Brain microvascular endothelial cell (primary cell): ENCODE measurements around the gene COLEC11.

ENCODE experiments used
- DNase-seq: peaks from one replicate; pipeline ENCODE4 v3.0.0-alpha.2; 2020
- H3K27ac ChIP-seq: fragments of 250-450 bp; sonication (Bioruptor Pico); 2 replicates; pipeline ENCODE4 v1.5.1; 2020; ENCODE audit warnings: mild to moderate bottlenecking, moderate library complexity
- H3K27me3 ChIP-seq: fragments of 250-450 bp; sonication (Bioruptor Pico); replicated peaks from 2 replicates; pipeline ENCODE4 v1.5.1; 2020; ENCODE audit warnings: mild to moderate bottlenecking
- H3K36me3 ChIP-seq: fragments of 250-450 bp; sonication (Bioruptor Pico); replicated peaks from 2 replicates; pipeline ENCODE4 v1.5.1; 2020; ENCODE audit warnings: mild to moderate bottlenecking
- H3K4me3 ChIP-seq: 2 replicates; pipeline ENCODE4 v1.5.1; 2011; ENCODE audit warnings: low read depth, mild to moderate bottlenecking, control low read depth, low read length, moderate library complexity
- CTCF ChIP-seq: IDR thresholded peaks from 2 replicates; pipeline ENCODE4 v1.5.1; 2011; ENCODE audit warnings: low read depth, mild to moderate bottlenecking, moderate library complexity, low read length, control low read depth, inconsistent platforms; ENCODE audit errors: missing control alignments
- in situ Hi-C: cut with HindIII; loops from 2 replicates; pipeline ENCODE4 v1.10.0; 2017; ENCODE audit warnings: low sequenced_read_pairs, low pct_ligation_motif_present

COLEC11 gene

GRCh38 chr2:3644246-3644525 lies 49.3 kb downstream of the COLEC11 start:
- H3K27me3 ChIP-seq = no peaks in the 10 kb centered on the region
- in situ Hi-C loops = no loop called here

GRCh38 chr2:3644891-3645605 lies 50.1 kb downstream of the COLEC11 start:
- in situ Hi-C loops = no loop called here
- no peak overlapping the region for H3K27ac ChIP-seq
- no peak overlapping the region for H3K4me3 ChIP-seq
- TF ChIP-seq CTCF = no peak
- H3K27me3 ChIP-seq = no peaks in the 10 kb centered on the region
- DNase-seq = no peak
- no peaks in the 10 kb centered on the region for H3K36me3 ChIP-seq

More at GRCh38 chr2:3644246-3644525, 49.3 kb downstream of the COLEC11 start:
- Histone ChIP-seq H3K27ac (no peak overlapping the region), H3K4me3 (no peak overlapping the region), H3K36me3 (no peaks in the 10 kb centered on the region)
- no peak for DNase-seq
- TF ChIP-seq CTCF = no peak

- no peak for TF ChIP-seq CTCF
- Histone ChIP-seq H3K27ac (no peak overlapping the region), H3K4me3 (no peak overlapping the region), H3K36me3 (no peaks in the 10 kb centered on the region), H3K27me3 (no peaks in the 10 kb centered on the region)
- in situ Hi-C loops = no loop called here
- no peak for DNase-seq
Measured at GRCh38 chr2:3645745-3646389, 51.0 kb downstream of the COLEC11 start.

- H3K4me3 ChIP-seq = no peak overlapping the region
- in situ Hi-C loops = no loop called here
- H3K27me3 ChIP-seq = no peaks in the 10 kb centered on the region
- no peaks in the 10 kb centered on the region for H3K36me3 ChIP-seq
- no peak overlapping the region for H3K27ac ChIP-seq
- TF ChIP-seq CTCF = no peak
- DNase-seq = no peak
Measured at GRCh38 chr2:3646446-3646845, 51.5 kb downstream of the COLEC11 start.

- in situ Hi-C loops = no loop called here
Measured at GRCh38 chr2:3647246-3647645, 52.3 kb downstream of the COLEC11 start.

More at GRCh38 chr2:3647246-3647645, 52.3 kb downstream of the COLEC11 start:
- no peak overlapping the region for H3K4me3 ChIP-seq
- TF ChIP-seq CTCF = no peak
- H3K36me3 ChIP-seq = no peaks in the 10 kb centered on the region
- no peaks in the 10 kb centered on the region for H3K27me3 ChIP-seq
- H3K27ac ChIP-seq = no peak overlapping the region
- DNase-seq = no peak
